Testis (tissue), 3 donors: ENCODE results near the gene ZNF791. TPM values are rescaled to one million over a fixed set of nuclear protein-coding genes. Genes with fewer than 3 reads are reported as not detected.

Source experiments
- DNase-seq: peaks from one replicate; pipeline ENCODE4 v3.0.0-alpha.2; 2019
- H3K27ac ChIP-seq, 2 donors: fragments of 200-600 bp; sonication (generic); one replicate each; pipeline ENCODE4 v1.5.1; 2019
- H3K27me3 ChIP-seq: fragments of 200-600 bp; sonication (generic); one replicate; pipeline ENCODE4 v1.5.1; 2019
- H3K36me3 ChIP-seq: fragments of 200-600 bp; sonication (generic); one replicate; pipeline ENCODE4 v1.5.1; 2017; ENCODE audit warnings: low read depth; ENCODE audit errors: missing control alignments
- H3K4me1 ChIP-seq: fragments of 200-600 bp; sonication (generic); one replicate; pipeline ENCODE4 v1.5.1; 2019
- H3K4me3 ChIP-seq, 2 donors: fragments of 200-600 bp; sonication (generic); one replicate each; pipeline ENCODE4 v1.5.1; 2017 to 2019
- H3K9me3 ChIP-seq: fragments of 200-600 bp; sonication (generic); one replicate; pipeline ENCODE4 v1.5.1; 2017
- CTCF ChIP-seq, 3 experiments: fragments of 450-650 bp in 2 of 3; fragments of 200-600 bp in 1 of 3; sonication (generic) in 1 of 3; IDR thresholded peaks; one replicate each; pipeline ENCODE4 v1.5.1; 2016 to 2019; ENCODE audit warnings: antibody characterized with exemption in 3 of 3, mild to moderate bottlenecking in 2 of 3, moderate library complexity in 1 of 3
- POLR2A ChIP-seq: fragments of 450-650 bp; IDR thresholded peaks from one replicate; pipeline ENCODE4 v1.6.1; 2017; ENCODE audit warnings: antibody characterized with exemption, mild to moderate bottlenecking, moderate library complexity
- whole genome bisulfite sequencing, 2 donors: methylation state at CpG; one replicate each; pipeline ENCODE4 v1.1.5; 2018; 5-methylcytosine and 5-hydroxymethylcytosine counted together
- intact Hi-C: fragments of 100-400 bp; cut with DNase I; formaldehyde crosslinking; loops from one replicate; pipeline ENCODE4 v1.15.1; 2023; ENCODE audit warnings: low total_unique reads
- polyA plus RNA-seq: library from polyadenylated mRNA; stranded (reverse); fragments of 350-450 nt; fragmentation: Illumina TruSeq; extraction: RNeasy Lipid Tissue Mini Kit (QIAGEN cat#74804); gene quantifications from one replicate; pipeline ENCODE4 v1.2.3, GENCODE V29; 2014; ENCODE audit warnings: low read depth, low replicate concordance; ENCODE audit not compliant: insufficient read depth
- total RNA-seq, 2 donors: library from RNA; depleted of rRNA; stranded (reverse); fragments of >200 nt; gene quantifications; one replicate each; pipeline ENCODE4 v1.2.3, GENCODE V29; 2016

Gene ZNF791
- total and polyA plus RNA-seq, 3 donors from 2014 or later, result 9.3 to 17.2 (median 16.1) TPM

GRCh38 chr19:12657966-12658365 lies 47.2 kb downstream of the ZNF791 start:
- Histone ChIP-seq H3K4me1 (no peaks in the 10 kb centered on the region), H3K27ac (no peak overlapping the region)

DNA sequence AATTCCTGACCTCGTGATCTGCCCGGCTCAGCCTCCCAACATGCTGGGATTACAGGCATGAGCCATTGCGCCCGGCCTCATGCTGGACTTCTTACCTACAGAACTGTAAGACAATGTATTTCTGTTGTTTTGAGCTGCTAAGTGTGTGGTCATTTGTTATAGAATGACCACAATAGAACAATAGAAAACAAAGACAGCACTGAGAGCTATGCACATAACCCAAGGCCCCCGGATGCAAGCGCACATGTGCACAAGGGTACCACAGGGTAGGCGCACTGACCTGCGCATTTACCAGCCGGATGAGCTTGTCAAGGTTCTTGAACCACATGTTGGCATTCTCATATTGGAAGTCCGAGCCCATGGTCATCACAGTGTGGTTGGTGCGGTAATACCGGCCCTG lies 50.3 kb downstream of the ZNF791 start:
- intact Hi-C loops, result no loop called here
- no peak for DNase-seq
- Histone ChIP-seq H3K27ac (no peak overlapping the region), H3K9me3 (no peaks in the 10 kb centered on the region), H3K36me3 (no peaks in the 10 kb centered on the region), H3K4me3 (no peak overlapping the region), H3K4me1 (peaks cover 5% of the 10 kb centered on the region), H3K27me3 (no peaks in the 10 kb centered on the region)
- TF ChIP-seq CTCF (IDR thresholded peaks at IDR 0.05) (no peak), POLR2A (no peak)
- 92 to 99% methylated on average over 12 of the region's 12 CpGs for WGBS, 2 donors

More at GRCh38 chr19:12657966-12658365, 47.2 kb downstream of the ZNF791 start:
- Histone ChIP-seq H3K4me3 (no peak overlapping the region), H3K9me3 (no peaks in the 10 kb centered on the region), H3K36me3 (no peaks in the 10 kb centered on the region), H3K27me3 (no peaks in the 10 kb centered on the region)
- TF ChIP-seq POLR2A, result no peak
- TF ChIP-seq CTCF (IDR thresholded peaks at IDR 0.05), result no peak
- intact Hi-C loops, result no loop called here
- WGBS, 2 donors, result 64 to 75% methylated on average over 19 to 22 of the region's 22 CpGs
- DNase-seq, result no peak

GRCh38 chr19:12664406-12665280 lies 53.9 kb downstream of the ZNF791 start:
- DNase-seq, result no peak
- Histone ChIP-seq H3K27me3 (no peaks in the 10 kb centered on the region), H3K4me3 (no peak overlapping the region), H3K27ac (no peak overlapping the region), H3K9me3 (no peaks in the 10 kb centered on the region), H3K4me1 (peaks cover 24% of the 10 kb centered on the region), H3K36me3 (no peaks in the 10 kb centered on the region)
- WGBS, 2 donors, result 56 to 76% methylated on average over 17 to 29 of the region's 29 CpGs
- TF ChIP-seq CTCF (IDR thresholded peaks at IDR 0.05) (no peak), POLR2A (no peak)
- intact Hi-C loops, result no loop called here

- Histone ChIP-seq H3K27ac (no peak overlapping the region), H3K36me3 (no peaks in the 10 kb centered on the region), H3K4me1 (peaks cover 26% of the 10 kb centered on the region), H3K27me3 (no peaks in the 10 kb centered on the region), H3K4me3 (no peak overlapping the region), H3K9me3 (no peaks in the 10 kb centered on the region)
- TF ChIP-seq CTCF (IDR thresholded peaks at IDR 0.05) (no peak), POLR2A (no peak)
- DNase-seq, result no peak
- intact Hi-C loops, result no loop called here
- WGBS, 2 donors, result 72 to 77% methylated on average over 10 of the region's 10 CpGs
These were observed 54.5 kb downstream of the ZNF791 start for GRCh38 chr19:12665281-12665573.
